ENCODE data around the gene HOXB8.

- TF ChIP-seq CTCF (IDR thresholded peaks at IDR 0.05; ENCODE audit: low read depth, low read length) (no peak), EZH2phosphoT487 (IDR thresholded peaks at IDR 0.05; ENCODE audit: low read depth) (no peak)
Measured at GRCh38 chr17:48575673-48576478, 39.2 kb downstream of the HOXB8 start.

All from OCI-LY3 (cell line).